Aortic smooth muscle cell (primary cell): Measurements from ENCODE around the gene TMEM52B. TPM values are rescaled to one million over a fixed set of nuclear protein-coding genes. Genes with fewer than 3 reads are reported as not detected.

Experiments
- total RNA-seq: library from RNA; depleted of rRNA; stranded (reverse); fragments of >200 nt; gene quantifications from 2 replicates; pipeline ENCODE4 v1.2.3, GENCODE V29; 2014

Gene TMEM52B
- not detected in 2 replicates for total RNA-seq

DNA sequence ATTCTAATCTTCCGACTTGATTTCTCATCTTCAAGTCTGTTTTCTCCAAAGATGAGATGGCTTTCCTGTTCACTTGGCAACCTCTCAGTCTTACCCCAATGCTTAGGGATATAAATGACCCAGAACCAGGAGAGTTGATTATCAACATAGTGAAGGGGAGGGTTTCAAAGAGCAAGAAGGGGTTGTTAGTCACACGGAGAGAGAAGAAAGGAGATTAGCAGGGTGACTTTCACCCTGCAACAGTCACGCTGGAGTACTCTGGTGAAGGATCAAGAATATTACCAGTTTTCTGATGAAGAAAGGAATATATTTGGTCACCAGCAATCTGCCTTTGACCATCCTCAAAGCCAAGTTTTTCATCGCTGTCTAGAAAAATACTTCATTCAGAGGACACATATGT lies at the start of gene TMEM52B:
Gene TMEM52B, plus strand, starts transcription at position 212 of the 400 bp plus-strand sequence. CDS start 543 bp downstream, outside the sequence.

DNA sequence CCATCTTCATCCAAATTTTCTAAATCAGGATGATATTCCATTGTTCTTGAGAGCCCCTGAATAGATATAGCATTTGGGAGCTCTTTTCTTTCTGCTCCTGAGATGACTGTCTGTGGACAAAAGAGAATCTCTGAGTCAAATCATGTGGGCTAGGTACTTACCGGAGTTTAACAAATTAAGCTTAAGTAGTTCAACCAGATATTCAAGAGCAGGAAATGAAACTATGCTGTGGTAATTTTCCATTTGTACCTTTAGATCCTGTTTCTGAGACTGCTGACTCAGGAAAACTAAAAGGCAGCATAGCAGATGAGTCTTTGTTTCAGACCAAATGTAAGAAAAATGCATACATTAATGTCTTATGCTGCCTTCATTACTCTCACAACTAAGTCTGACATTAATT lies 48.8 kb upstream of the TMEM52B start, which contains the start of gene CLEC7A:
Gene CLEC7A, minus strand, starts transcription at position 158 of the 400 bp plus-strand sequence. Its CDS starts 117 bp downstream, at position 41.

DNA sequence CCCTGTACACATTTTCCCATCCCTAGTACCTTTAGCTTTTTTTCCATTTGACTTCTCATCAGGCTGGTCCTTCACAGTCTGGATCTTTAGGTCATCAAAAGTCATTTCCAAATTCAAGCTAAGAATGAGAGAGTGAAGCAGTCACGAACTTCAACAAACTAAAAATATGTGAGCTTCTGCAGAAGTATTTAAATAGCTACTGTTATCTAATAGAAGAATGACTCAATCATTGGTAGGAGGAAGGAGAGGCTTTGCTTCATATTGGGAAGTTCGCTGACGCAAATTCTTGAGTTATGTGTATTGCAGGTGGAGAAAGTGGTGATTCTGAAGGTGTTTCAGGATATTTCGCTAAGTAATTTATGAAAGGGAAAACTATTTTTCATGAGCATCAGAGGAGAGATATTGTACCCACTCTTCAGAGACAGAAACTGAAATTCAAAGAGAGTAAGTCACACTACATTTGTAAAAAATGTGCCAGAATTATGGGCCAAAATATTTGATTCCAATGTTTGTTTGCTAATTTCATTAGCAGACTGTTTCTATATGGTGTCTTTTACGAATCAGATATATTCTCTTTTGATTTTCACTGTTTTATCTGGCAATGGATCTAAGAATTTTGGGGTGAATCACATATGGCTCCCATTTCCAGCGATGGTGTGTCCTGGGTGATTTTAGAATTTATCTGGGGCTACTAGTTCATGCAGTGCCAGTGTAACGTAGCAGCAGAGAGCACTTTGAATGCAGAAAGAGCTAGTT lies 6.7 kb upstream of the TMEM52B start, which contains the start of gene OLR1:
Gene OLR1, minus strand, starts transcription at position 160 of the 756 bp plus-strand sequence. Its CDS starts 55 bp downstream, at position 105.

DNA sequence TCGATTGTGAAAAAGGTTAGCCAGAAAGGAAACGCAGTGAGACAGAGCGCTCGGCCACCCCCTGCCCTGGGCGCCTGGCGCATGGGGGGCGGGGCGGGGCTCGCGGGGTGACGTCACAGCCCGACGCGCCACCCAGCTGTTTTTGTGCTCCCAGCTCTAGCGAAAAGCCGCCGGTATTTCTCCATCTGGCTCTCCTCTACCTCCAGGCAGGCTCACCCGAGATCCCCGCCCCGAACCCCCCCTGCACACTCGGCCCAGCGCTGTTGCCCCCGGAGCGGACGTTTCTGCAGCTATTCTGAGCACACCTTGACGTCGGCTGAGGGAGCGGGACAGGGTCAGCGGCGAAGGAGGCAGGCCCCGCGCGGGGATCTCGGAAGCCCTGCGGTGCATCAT lies 33.9 kb downstream of the TMEM52B start, which contains the start of gene GABARAPL1:
Gene GABARAPL1, plus strand, starts transcription at position 139 of the 393 bp plus-strand sequence. Its CDS starts 253 bp downstream, at position 392.

Other genes with a start within 250 kb of the TMEM52B start
- gene CLEC2A, start 246.7 kb upstream of the TMEM52B start, total RNA-seq, result not detected in 2 replicates
- not detected in 2 replicates for gene CLEC12A, start 207.6 kb upstream of the TMEM52B start, total RNA-seq
- not detected in 2 replicates for gene CLEC1B, start 179.9 kb upstream of the TMEM52B start, total RNA-seq
- gene CLEC12B, start 168.4 kb upstream of the TMEM52B start, total RNA-seq, result not detected in 2 replicates
- gene CLEC9A, start 148.3 kb upstream of the TMEM52B start, total RNA-seq, result not detected in 2 replicates
- gene CLEC1A, start 80.0 kb upstream of the TMEM52B start, total RNA-seq, result 0.37 and 0.40 TPM in 2 replicates
- gene CLEC7A, start 48.8 kb upstream of the TMEM52B start, total RNA-seq, result not detected in 2 replicates
- gene OLR1, start 6.9 kb upstream of the TMEM52B start, total RNA-seq, result not detected in 2 replicates
- 45.8 and 55.0 TPM in 2 replicates for gene GABARAPL1, start 33.8 kb downstream of the TMEM52B start, total RNA-seq
- 0.06 and 0.13 TPM in 2 replicates for gene KLRD1, start 128.8 kb downstream of the TMEM52B start, total RNA-seq
- gene KLRK1, start 211.0 kb downstream of the TMEM52B start, total RNA-seq, result not detected in 2 replicates
- not detected in 2 replicates for gene KLRC4, start 230.7 kb downstream of the TMEM52B start, total RNA-seq
- gene KLRC3, start 241.6 kb downstream of the TMEM52B start, total RNA-seq, result not detected in 2 replicates